ENCODE data around the gene DNAH10.

DNA sequence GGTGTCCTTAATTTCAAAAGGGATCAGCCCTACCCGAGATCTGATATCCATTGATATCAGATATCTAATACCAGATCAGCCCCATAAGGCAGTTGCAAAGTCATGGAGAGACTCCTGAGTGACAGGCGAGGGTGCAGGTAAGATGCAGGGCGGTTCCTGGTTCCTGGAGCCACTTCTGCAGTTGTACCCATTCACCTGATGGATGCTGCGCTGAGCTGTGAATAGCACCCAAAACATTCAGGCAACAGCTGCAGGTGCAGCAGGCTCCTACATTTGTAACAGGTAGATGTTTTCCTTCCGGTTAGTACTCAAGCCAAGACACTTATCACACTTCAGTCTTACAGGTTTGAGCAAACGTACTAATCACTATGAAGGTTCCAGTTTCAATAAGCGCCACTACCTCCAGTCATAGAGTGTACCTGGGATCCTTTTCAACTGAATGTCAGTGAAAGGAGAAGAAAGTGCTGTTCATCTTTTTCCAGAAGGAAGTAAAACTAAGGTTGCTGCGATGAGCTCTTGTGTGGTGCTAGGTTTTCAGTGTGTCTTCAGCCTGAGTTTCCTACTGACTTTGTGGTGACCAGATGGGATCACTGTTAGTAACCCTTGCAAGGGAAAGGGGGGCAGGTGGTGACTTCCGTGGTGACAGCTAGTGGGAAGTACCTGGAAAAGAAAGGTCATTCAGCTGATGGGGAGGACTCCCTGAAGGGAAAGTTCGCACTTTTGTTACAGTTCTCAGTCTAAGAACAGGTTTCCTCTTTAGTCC lies 48.1 kb upstream of the DNAH10 start:
- no peak for TF ChIP-seq POLR2A (IDR thresholded peaks at IDR 0.05)
- TF ChIP-seq, protein P1, sequence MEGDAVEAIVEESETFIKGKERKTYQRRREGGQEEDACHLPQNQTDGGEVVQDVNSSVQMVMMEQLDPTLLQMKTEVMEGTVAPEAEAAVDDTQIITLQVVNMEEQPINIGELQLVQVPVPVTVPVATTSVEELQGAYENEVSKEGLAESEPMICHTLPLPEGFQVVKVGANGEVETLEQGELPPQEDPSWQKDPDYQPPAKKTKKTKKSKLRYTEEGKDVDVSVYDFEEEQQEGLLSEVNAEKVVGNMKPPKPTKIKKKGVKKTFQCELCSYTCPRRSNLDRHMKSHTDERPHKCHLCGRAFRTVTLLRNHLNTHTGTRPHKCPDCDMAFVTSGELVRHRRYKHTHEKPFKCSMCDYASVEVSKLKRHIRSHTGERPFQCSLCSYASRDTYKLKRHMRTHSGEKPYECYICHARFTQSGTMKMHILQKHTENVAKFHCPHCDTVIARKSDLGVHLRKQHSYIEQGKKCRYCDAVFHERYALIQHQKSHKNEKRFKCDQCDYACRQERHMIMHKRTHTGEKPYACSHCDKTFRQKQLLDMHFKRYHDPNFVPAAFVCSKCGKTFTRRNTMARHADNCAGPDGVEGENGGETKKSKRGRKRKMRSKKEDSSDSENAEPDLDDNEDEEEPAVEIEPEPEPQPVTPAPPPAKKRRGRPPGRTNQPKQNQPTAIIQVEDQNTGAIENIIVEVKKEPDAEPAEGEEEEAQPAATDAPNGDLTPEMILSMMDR (IDR thresholded peaks at IDR 0.05) = no peak
